GM12875 (cell line): Measurements from ENCODE around the gene ST6GAL1.

Source experiments
- H3K4me3 ChIP-seq: one replicate; pipeline ENCODE4 v1.5.1; 2011; ENCODE audit warnings: low read depth, low read length, control low read depth
- CTCF ChIP-seq: IDR thresholded peaks from 2 replicates; pipeline ENCODE4 v1.5.1; 2011; ENCODE audit warnings: low read depth, mild to moderate bottlenecking, control low read depth, inconsistent platforms, low read length, moderate library complexity, borderline replicate concordance; ENCODE audit not compliant: insufficient read depth

Gene ST6GAL1

GRCh38 chr3:186931532-186932280 lies 1.4 kb downstream of the ST6GAL1 start:
- TF ChIP-seq CTCF = no peak
- H3K4me3 ChIP-seq = peak overlapping the region; percentile 97

GRCh38 chr3:186932281-186933181 lies 2.2 kb downstream of the ST6GAL1 start:
- no peak for TF ChIP-seq CTCF
- peak overlapping the region; percentile 97 for H3K4me3 ChIP-seq

GRCh38 chr3:186933816-186934215 lies 3.5 kb downstream of the ST6GAL1 start:
- no peak overlapping the region for H3K4me3 ChIP-seq
- no peak for TF ChIP-seq CTCF

- TF ChIP-seq CTCF = no peak
- H3K4me3 ChIP-seq = no peak overlapping the region
Observed at GRCh38 chr3:186935133-186935532, 4.8 kb downstream of the ST6GAL1 start.

- no peak overlapping the region for H3K4me3 ChIP-seq
- TF ChIP-seq CTCF = no peak
Observed at GRCh38 chr3:186937017-186937875, 6.9 kb downstream of the ST6GAL1 start.

GRCh38 chr3:186938716-186939115 lies 8.4 kb downstream of the ST6GAL1 start:
- no peak overlapping the region for H3K4me3 ChIP-seq
- no peak for TF ChIP-seq CTCF
